ENCODE results near the gene TMEM60. TPM values are rescaled to one million over a fixed set of nuclear protein-coding genes. Genes with fewer than 3 reads are reported as not detected.
"Not testable (repeated sequence)": the region's sequence is repeated elsewhere in the genome, so short reads cannot be mapped to it uniquely, and the experiment has no call there.

TMEM60 gene
- total RNA-seq, 1 donor from 2014 or later = 11.2 TPM

DNA sequence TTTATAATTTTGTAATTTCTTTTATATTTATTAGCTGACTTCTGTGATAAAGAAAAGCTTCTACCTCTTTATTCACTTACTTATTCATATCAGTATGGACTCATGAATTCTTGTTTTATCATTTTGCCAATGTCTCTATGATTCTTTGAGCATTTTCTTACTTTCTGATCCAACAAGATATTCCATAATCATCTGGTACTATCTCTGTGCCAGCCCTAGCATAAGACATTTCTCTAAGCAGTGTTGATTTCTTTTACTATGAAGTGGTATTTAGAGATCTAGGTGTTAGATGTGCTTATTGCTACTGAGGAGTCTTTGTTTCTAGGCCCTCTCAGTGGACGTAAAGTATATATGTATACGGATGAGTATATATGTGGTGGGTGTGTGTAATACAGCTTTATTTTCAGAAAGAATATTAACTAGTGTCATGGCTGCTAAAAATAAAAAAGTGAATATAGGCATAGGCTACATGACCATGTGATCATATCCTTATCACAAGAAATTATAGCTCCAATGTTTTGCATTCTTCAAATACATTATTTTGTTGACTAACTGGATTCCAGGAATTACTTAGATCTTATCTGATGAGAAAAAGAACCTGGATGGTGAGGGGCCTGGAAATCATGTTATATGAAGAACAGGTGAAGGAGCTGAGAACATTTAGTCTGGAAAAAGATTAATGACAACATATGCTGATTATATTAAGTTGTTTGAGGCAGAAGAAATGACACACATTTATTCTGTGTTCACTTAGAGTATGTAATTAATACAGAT is 13.5 kb upstream of the TMEM60 start:
- DNase-seq = peak; percentile 20

DNA sequence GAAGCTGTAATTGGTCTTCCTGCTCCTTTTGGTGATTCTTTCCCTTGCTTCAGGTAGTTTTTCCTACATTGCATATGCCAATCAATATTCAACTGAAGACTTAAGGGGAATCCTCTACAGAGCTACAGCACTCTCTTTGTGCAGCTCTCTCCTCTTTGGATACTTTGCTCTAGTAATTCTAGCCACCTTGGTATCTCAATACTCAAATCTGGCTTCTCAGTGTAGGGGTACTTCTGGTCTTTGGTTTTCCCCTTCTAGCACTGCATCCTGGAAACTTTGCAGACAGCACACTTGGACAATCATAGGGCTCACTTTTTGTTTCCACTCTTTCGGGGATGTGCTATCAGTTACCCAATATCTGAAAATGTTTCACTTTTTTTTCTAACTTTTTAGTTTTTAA is 10.3 kb upstream of the TMEM60 start:
- no peak for DNase-seq

DNA sequence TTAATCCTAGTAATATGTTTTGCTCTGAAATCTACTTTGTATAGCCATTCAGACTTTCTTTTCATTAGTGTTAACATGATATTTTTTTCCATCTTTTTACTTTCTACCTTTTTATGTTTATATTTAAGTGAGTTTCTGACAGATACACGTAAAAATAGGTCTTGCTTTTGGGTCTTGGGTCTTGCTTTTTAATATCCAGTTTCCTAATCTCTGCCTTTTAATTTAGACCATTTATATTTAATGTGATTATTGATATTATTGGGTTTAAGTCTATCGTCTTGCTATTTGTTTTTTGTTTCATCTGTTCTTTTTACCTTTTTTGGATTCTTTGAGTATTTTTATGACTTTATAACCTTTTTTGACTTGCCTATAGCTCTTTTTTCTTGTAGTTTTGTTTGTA is 8.2 kb upstream of the TMEM60 start:
- no peak for DNase-seq

DNA sequence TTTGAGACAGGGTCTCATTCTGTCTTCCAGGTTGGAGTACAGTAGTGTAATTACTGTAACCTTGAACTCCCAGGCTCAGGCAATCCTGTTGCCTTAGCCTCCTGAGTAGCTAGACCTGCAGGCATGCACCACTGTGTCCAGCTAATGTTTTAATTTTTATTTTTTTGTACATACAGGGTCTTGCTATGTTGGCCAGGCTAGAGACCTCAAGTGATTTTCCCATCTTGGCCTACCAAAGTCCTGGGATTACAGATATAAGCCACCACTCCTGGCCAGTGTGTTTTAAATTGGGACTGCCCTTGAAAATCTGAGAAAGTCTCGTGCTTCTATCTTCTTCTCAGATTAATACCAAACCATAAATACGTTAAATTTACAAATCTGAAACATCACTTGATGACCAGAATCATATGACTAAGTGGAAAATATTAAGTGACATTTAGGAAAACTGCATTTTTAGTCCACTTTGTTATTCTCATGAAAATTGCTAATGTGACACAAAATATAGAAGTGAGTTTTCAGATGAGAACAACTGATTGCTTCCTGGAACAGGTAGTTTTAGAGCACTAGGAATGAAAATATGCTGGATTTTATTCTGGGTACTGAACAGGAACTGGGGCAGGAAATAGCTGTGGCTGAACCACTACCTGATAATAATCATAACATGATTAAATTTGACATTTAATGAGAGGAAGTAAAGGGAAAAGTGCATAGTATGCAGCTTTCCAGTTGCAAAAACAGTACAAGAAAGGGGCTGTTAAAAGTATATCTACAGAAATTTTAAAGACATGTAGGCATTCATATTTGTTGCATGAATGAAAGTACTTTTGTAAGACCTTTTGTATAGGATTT is 4.5 kb upstream of the TMEM60 start:
- peak; percentile 33 for DNase-seq

DNA sequence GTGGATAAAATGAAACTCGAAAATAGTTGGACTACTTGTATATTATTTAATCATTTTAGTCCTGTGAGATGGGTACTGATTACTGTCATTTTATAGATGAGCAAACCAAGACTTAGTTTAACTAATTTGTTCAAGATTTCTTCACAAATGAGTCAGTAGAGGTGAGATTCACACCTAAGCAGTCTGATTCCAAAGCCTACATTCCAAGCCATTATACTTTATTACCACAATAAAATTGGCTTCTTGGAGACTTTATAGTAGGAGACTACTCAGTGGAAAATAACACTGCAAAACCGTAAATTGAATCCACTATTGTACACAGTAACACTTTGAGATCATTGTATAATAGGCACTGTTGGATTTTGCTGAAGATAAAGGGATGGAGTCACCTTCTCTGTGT is 2.5 kb upstream of the TMEM60 start:
- no peak for DNase-seq

DNA sequence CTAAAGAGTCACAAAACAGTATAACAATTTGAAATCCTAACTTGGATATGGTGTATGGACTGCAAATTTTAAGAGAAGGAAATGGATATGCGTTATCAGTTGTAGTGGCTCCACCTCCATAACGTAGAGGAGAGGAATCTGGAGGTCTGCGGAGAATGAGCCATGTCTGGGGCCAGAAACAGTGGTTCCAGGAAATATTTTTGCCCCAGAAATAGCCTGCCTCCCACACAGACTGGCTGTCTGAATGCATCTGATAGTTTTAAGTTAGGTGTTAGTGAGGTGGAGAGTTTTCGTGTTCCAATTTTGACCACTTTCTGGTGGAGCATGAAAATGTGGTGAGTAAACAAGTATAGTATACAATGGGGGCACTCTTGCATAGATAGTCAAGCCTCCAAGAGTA is 1.9 kb upstream of the TMEM60 start:
- peak; percentile 25 for DNase-seq

DNA sequence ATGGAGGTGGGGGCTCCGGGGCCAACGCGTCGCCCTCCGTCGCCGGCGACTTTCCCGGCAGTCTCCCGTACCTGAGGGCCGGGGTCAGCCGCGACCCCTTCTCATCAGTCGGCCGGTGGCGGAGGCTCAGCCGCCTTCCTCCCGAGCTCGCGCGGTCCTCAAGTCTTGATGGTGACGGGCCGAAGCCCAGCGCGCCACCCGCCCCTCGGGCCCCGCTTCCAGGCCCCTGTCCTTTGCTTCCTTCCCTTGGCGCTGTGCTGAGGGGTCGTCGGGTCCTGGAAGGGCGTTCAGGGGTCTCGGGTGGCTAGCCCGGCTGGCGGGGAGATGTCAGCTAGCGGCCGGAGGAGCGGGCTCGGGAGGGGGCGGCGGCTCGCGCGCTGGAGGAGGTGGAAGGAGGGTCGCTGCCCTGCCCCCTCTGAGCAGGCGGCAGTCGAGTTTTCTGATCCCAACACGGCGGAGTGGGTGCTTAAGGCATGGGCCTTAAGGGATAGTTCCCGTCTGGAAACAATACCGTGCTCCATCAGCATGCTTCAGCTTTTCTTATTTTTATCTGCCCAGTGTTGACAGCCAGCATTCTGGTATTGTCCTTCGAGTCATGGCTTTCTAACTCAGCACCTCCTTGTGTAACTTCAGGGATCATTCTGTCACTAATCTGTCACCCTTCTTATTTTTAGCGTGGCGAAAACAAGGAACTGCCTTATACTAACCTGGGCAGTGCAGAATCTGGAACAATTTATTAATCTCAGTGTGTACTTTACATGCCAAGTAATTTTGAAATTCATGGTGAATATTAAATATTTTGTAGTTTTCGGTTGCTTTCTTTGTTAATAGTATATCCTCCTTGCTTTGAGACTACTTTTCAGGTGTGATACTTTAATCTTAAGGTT is 1.1 kb upstream of the TMEM60 start:
- peak; percentile 54 for DNase-seq

DNA sequence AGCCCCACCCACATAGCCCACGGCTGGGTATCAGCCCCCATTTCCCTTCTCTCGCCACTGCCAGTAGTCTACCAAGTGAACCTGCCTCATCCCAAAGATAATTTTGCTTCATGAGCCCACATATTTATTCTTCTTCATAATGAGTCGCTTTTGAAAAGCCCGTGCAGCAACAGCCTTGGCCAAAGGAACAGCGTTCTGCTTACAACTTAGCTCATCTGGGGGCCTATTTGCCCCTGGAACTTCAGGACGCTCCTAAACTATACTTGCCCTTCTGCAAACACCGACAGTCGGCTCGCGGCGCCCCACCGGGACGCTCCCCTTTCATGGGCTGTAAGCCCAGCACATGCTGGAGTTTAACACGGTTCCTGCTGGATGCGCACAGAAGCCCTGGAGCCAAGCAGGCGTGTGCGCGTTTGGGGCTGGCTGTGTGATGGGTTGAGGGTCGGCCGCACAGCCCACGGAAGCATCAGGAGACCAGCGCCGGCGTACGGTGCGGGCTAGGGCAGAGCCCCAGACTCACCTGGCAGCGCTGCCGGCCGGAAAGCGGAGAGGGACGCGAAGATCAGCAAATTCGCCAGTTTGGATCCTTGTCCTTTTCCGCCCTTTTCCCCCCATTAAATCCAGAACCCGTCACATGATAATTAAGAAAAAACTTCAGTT is 370 bp downstream of the TMEM60 start:
- no peak for DNase-seq

DNA sequence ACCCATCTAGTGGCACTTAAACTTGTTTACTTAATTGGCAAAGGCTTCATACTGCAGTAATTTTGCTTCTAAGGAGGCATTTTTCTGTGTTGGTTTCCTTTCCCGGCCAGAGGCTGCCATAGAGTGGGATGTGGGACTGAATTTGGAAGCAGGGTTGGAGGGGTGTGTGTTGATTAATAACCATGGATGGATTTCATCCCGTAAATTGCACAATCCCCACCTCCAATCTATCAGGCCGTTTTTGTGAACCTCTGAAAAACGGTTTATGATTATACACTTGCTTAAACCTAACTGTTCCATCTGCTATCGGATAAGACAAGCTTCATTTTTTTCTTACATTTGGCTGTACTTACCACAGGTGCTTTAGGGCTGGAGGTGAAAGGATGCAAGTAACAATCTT is 1.3 kb downstream of the TMEM60 start:
- DNase-seq = no peak

DNA sequence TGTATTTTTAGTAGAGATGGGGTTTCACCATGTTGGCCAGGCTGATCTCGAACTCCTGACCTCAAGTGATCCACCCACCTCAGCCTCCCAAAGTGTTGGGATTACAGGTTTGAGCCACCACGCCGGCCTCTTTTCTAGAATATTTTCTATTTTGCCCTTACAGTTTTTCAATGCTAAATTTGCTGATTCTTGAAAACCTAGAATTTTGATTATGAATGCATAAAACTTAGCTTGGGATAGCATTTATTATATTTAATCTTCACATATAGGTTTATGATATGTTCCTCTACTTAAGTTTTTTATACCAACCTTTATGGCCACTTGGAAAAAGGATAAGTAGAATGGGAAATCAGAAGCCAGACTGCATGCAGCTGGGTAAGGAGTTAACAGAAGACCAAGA is 2.1 kb downstream of the TMEM60 start:
- no peak for DNase-seq

DNA sequence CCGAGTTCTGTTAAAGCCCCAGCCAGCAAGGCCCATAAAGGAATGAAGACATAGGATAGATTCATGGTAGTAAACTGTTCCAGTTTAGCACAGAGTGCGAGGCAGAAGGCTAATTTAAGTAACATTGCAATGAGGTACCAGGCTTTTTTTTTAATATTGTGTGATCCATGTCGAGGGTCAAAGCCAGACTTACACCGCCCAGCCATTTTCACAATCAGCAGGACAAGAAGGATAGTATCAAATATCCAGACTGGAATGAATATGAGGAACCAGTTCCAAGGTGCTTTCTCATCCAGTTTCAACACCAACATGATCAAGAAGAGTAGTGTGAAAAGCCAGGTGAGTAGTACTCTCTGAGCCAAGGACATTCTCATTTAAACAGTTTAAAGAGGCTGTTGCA is 4.2 kb downstream of the TMEM60 start:
- DNase-seq = no peak

DNA sequence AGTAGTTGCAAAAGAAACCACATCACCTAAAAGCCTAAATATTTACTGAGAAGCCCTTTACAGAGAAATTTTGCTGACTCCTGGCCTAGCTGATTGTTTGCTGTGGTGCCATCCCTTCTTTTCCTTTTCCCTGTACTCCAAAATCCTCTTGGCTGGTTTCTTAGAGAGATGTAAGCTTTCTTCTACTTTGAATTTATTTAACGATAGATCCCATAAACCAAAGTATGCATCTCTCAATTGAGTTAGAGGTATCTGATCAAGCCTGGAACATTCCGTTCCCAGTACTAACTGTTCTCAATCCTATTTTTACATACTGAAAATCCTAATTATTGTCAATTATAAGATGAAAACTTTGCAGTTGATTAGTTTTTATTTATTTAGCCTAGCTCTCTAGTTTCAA is 6.3 kb downstream of the TMEM60 start:
- no peak for DNase-seq

DNA sequence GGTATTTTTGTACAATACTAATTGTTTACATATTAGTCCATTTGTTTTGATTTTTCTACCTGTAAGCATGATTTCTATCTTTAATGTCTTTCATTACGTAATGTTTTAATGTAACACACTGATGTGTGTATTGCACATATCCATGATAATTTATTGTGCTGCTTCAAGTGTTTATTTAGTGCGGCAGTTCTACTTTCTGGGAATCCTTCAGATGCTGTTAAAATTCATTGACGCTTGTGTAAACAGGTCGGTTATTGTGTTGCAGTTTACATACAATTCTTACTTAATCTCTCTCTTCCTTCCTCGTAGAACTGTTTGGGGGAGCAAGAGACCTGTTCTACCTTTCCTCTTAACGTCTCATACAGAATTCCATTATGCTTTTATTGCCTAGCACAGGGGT is 6.9 kb downstream of the TMEM60 start:
- DNase-seq = no peak

DNA sequence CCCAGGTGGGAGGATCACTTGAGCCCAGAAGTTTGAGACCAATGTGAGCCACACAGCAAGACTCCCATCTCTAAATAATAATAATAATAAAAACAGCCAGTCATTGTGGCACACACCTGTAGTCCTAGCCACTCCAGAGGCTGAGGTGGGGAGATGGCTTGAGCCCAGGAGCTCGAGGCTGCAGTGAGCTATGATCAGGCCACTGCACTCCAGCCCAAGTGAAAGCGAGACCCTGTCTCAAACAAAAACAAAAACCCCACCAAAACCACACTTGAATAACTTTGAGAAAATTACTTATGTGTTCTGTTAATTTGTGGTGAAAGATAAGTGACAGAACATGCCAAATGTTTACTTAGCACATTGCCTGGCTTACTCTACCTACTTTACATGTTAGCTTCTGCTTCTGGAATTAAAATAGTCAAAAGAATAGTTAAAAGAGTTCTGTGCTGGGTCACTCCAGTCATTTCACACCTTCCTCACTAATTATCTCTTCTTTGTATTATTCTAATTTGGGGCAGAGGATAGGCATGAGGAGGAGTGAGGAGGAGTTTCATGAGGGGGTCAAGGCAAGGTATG is 9.8 kb downstream of the TMEM60 start:
- no peak for DNase-seq

DNA sequence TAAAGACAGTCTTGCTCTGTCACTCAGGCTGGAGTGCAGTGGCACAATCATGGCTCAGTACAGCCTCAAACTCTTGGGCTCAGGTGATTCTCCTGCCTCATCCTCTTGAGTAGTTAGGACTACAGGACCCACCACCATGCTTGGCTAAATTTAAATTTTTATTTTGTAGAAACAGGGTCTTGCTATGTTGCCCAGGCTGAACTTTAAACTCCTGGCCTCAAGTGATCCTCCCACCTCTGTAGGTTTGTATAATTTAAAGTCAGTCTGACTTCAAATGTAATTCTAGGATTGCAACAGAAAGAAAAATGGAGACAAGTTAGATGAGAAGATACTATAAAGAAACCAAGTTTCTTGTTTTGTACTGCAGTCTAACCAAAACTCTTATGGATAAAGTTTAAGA is 11.5 kb downstream of the TMEM60 start:
- DNase-seq = no peak

DNA sequence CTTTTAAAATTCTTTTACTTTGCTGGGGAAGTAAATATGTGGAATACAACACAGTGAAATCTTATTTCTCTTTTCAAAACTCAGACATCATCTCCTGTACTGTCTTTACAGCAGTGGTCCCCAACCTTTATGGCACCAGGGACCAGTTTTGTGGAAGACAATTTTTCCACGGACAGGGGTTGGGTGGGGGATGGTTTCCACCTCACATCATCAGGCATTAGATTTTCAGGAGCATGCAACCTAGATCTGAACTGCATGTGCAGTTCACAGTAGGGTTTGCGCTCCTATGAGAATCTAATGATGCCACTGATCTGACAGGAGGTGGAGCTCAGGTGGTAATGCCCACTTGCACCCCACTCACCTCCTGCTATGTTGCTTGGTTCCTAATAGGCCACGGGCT is 12.2 kb downstream of the TMEM60 start:
- DNase-seq = no peak

DNA sequence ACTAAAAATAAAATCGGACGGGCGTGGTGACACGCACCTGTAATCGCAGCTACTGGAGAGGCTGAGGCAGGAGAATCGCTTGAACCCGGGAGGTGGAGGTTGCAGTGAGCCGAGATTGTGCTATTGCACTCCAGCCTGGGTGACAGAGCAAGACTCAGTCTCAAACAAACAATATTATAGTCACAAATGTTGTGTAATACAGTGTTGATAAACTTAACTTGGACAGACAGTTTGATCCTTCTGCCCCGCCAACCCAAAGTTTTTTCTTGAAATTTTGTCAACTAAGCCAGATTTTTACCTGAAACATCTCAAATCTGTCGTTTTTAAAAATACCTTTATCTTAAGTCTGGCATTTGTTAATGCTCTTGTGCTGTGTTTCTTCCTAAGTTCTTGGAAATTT is 13.8 kb downstream of the TMEM60 start:
- not testable (repeated sequence) for DNase-seq

DNA sequence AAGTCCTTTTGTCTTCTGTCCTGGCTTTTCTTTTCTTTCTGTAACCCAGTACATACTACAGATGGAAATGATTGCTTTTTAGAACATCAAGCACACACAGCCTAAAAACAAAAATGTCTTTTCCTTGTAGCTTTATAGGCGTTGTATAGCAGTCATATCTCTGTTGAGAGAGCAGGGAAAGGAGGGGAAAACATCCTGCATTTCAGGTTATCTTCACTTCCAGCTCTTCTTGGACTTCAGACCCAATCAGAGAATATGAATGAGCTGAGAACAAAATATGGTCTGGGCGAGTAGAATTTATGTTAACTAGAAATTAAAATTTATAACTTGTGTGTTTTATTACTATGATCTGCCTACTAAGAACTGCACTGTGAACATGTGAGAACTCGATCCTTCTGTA is 14.7 kb downstream of the TMEM60 start:
- DNase-seq = no peak

DNA sequence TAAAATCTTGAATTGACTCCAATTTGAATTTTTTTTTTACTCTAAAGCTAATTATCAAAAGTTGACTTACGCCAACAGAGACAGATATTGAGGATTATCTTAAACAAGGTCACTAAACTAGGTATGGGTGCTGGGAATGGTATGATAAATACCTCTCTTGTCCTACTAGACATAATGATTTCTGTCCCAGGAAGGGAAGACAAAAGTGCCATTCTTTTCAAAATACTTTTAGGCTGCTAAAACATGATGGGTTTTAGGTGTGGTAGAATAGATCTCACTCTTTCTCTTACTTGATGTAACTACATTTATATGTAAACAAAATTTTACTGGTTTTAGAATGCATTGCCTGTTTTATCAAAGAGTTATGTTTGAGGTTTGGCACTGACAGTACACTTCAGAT is 15.1 kb downstream of the TMEM60 start:
- no peak for DNase-seq

DNA sequence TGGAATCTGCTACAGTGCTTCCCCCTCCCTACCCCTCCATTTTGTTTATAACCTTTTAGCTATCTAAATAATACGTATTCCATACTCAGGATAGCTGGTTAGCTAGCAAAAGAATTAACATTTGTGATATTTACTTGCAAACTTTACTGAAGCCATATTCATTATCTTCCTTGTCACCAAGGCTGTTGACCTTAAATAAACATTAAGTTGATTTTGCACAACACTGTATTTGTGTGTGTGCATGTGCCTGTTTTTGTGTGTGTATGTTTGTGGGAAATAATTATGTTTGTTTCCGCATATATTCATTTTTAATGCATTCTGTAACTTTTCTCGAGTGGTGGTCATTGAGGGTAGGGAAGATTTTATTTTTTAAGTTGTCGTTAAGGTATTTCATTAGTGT is 15.9 kb downstream of the TMEM60 start:
- no peak for DNase-seq

DNA sequence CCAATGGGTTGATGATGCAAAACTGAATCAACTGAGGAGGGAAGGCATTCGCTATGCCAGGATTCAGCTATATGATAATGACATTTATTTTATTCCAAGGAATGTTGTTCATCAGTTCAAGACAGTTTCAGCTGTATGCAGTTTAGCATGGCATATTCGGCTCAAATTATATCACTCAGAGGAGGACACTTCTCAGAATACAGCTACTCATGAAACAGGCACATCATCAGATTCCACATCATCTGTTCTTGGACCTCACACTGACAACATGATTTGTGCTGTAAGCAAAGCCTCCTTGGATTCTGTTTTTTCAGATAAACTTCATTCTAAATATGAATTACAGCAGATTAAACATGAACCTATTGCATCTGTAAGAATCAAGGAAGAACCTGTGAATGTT is 19.7 kb downstream of the TMEM60 start:
- DNase-seq = no peak

DNA sequence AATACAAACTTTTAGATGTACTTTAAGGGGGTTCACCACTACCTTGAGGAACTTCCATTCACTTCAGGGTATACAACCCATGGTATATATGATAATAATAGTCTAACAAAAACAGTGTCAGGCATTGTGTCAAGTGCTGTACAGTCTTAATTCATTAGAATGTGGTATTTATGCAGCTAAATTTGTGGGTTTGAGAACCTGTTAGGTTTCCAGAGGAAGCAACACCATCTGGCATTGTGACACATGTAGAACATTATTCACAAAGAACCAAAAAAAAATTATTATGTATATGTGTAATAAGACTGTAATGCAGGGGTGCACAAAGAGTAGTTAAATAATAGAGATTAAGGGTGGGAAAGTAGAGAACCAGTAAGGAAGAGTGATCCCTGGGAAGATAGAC is 26.3 kb downstream of the TMEM60 start:
- no peak for DNase-seq
